ENCODE results near the gene CCDC90B.
"Not testable (repeated sequence)": the region's sequence is repeated elsewhere in the genome, so short reads cannot be mapped to it uniquely, and the experiment has no call there.

Gene CCDC90B

GRCh38 chr11:83272627-83273026, 13.5 kb downstream of the CCDC90B start:
- H3K4me3 ChIP-seq (ENCODE audit: low read depth, low read length): no peak overlapping the region
- no peak for TF ChIP-seq CTCF (IDR thresholded peaks at IDR 0.05; ENCODE audit: low read depth, low read length)

- H3K4me3 ChIP-seq (ENCODE audit: low read depth, low read length): not testable (repeated sequence)
Observed at GRCh38 chr11:83271734-83272133, 14.4 kb downstream of the CCDC90B start.

- not testable (repeated sequence) for H3K4me3 ChIP-seq (ENCODE audit: low read depth, low read length)
Observed at GRCh38 chr11:83269080-83269479, 17.1 kb downstream of the CCDC90B start.

GRCh38 chr11:83265331-83265730, 20.8 kb downstream of the CCDC90B start:
- no peak overlapping the region for H3K4me3 ChIP-seq (ENCODE audit: low read depth, low read length)
- TF ChIP-seq CTCF (IDR thresholded peaks at IDR 0.05; ENCODE audit: low read depth, low read length): no peak

GRCh38 chr11:83259559-83259958, 26.6 kb downstream of the CCDC90B start:
- no peak overlapping the region for H3K4me3 ChIP-seq (ENCODE audit: low read depth, low read length)
- TF ChIP-seq CTCF (IDR thresholded peaks at IDR 0.05; ENCODE audit: low read depth, low read length): no peak

- TF ChIP-seq CTCF (IDR thresholded peaks at IDR 0.05; ENCODE audit: low read depth, low read length): no peak
- no peak overlapping the region for H3K4me3 ChIP-seq (ENCODE audit: low read depth, low read length)
Observed at GRCh38 chr11:83257761-83258168, 28.4 kb downstream of the CCDC90B start.

- H3K4me3 ChIP-seq (ENCODE audit: low read depth, low read length): no peak overlapping the region
- TF ChIP-seq CTCF (IDR thresholded peaks at IDR 0.05; ENCODE audit: low read depth, low read length): no peak
Observed at GRCh38 chr11:83256602-83257340, 29.4 kb downstream of the CCDC90B start.

- no peak for TF ChIP-seq CTCF (IDR thresholded peaks at IDR 0.05; ENCODE audit: low read depth, low read length)
- no peak overlapping the region for H3K4me3 ChIP-seq (ENCODE audit: low read depth, low read length)
Observed at GRCh38 chr11:83255366-83255765, 30.8 kb downstream of the CCDC90B start.
